Cardiac muscle cell (in vitro differentiated cells and primary cell): ENCODE data around the gene GSTO1. TPM values are rescaled to one million over a fixed set of nuclear protein-coding genes. Genes with fewer than 3 reads are reported as not detected.
A peak's percentile ranks its signal among the peaks of the same experiment; 100 is the strongest.

Source experiments
- DNase-seq, 2 donors: peaks; one replicate each; pipeline versions ENCODE4 v3.0.0 to v3.0.0-alpha.2; 2010 to 2017; ENCODE audit warnings: low read depth in 1 of 2, low spot score in 1 of 2
- H3K27ac ChIP-seq: fragments of 200-600 bp; sonication (generic); 2 replicates; pipeline ENCODE4 v1.5.1; 2016
- H3K27me3 ChIP-seq: fragments of 200-600 bp; sonication (generic); 2 replicates; pipeline ENCODE4 v1.6.0; 2016; ENCODE audit warnings: control low read depth
- H3K36me3 ChIP-seq: fragments of 200-600 bp; sonication (generic); 2 replicates; pipeline ENCODE4 v1.5.1; 2016; ENCODE audit warnings: control low read depth
- H3K4me1 ChIP-seq: fragments of 200-600 bp; sonication (generic); 2 replicates; pipeline ENCODE4 v1.8.1; 2017; ENCODE audit warnings: low read depth, mild to moderate bottlenecking, mixed run types
- H3K4me3 ChIP-seq: fragments of 200-600 bp; sonication (generic); 2 replicates; pipeline ENCODE4 v1.5.1; 2016; ENCODE audit warnings: mild to moderate bottlenecking
- H3K9me3 ChIP-seq: fragments of 200-600 bp; sonication (generic); 2 replicates; pipeline ENCODE4 v1.5.1; 2017; ENCODE audit warnings: low read depth, mild to moderate bottlenecking, control low read depth
- CTCF ChIP-seq: IDR thresholded peaks from 2 replicates; pipeline ENCODE4 v1.5.1; 2012; ENCODE audit warnings: low read depth, mild to moderate bottlenecking, low read length
- polyA plus RNA-seq: library from polyadenylated mRNA; unstranded; fragments of >200 nt; fragmentation: Nextera tagmentation; extraction: Ambion mirVana; gene quantifications from 2 replicates; pipeline ENCODE4 v1.2.1, GENCODE V29; 2016
- total RNA-seq: library from RNA; depleted of rRNA; stranded (reverse); fragments of >200 nt; gene quantifications from 2 replicates; pipeline ENCODE4 v1.2.3, GENCODE V29; 2016

The GSTO1 gene
- total and polyA plus RNA-seq, 2 experiments from 2014 or later = 80.5 to 260 TPM

GRCh38 chr10:104256335-104256961 is 1.8 kb downstream of the GSTO1 start:
- H3K4me3 ChIP-seq = peak overlapping the region; percentile 83
- peaks cover 48% of the 10 kb centered on the region for H3K4me1 ChIP-seq
- no peaks in the 10 kb centered on the region for H3K27me3 ChIP-seq
- no peak overlapping the region for H3K27ac ChIP-seq
- no peaks in the 10 kb centered on the region for H3K9me3 ChIP-seq
- TF ChIP-seq CTCF = no peak
- peaks cover 9% of the 10 kb centered on the region for H3K36me3 ChIP-seq
- DNase-seq = no peak

GRCh38 chr10:104257235-104257634 is 2.5 kb downstream of the GSTO1 start:
- DNase-seq = no peak
- H3K4me1 ChIP-seq = peaks cover 49% of the 10 kb centered on the region
- no peak overlapping the region for H3K27ac ChIP-seq
- H3K9me3 ChIP-seq = no peaks in the 10 kb centered on the region
- TF ChIP-seq CTCF = no peak
- no peak overlapping the region for H3K4me3 ChIP-seq
- peaks cover 9% of the 10 kb centered on the region for H3K36me3 ChIP-seq
- H3K27me3 ChIP-seq = no peaks in the 10 kb centered on the region

- Histone ChIP-seq H3K4me3 (no peak overlapping the region), H3K27ac (no peak overlapping the region), H3K4me1 (peaks cover 40% of the 10 kb centered on the region), H3K27me3 (no peaks in the 10 kb centered on the region), H3K9me3 (no peaks in the 10 kb centered on the region), H3K36me3 (peaks cover 17% of the 10 kb centered on the region)
- TF ChIP-seq CTCF = no peak
- DNase-seq = no peak
Measured at GRCh38 chr10:104258209-104258608, 3.5 kb downstream of the GSTO1 start.

GRCh38 chr10:104259456-104259855 is 4.8 kb downstream of the GSTO1 start:
- Histone ChIP-seq H3K27ac (peak overlapping the region; percentile 20), H3K36me3 (peaks cover 25% of the 10 kb centered on the region), H3K27me3 (no peaks in the 10 kb centered on the region), H3K4me3 (no peak overlapping the region), H3K4me1 (peaks cover 28% of the 10 kb centered on the region), H3K9me3 (no peaks in the 10 kb centered on the region)
- no peak for DNase-seq
- TF ChIP-seq CTCF = no peak

GRCh38 chr10:104259999-104260774 is 5.5 kb downstream of the GSTO1 start:
- Histone ChIP-seq H3K4me3 (no peak overlapping the region), H3K36me3 (peaks cover 33% of the 10 kb centered on the region)

More at GRCh38 chr10:104259999-104260774, 5.5 kb downstream of the GSTO1 start:
- Histone ChIP-seq H3K4me1 (peaks cover 28% of the 10 kb centered on the region), H3K27ac (peak overlapping the region; percentile 20), H3K27me3 (no peaks in the 10 kb centered on the region), H3K9me3 (no peaks in the 10 kb centered on the region)
- peak; percentile 45 to 66 for DNase-seq
- no peak for TF ChIP-seq CTCF
